ENCODE measurements around the gene ELOVL7.

Gene ELOVL7

DNA sequence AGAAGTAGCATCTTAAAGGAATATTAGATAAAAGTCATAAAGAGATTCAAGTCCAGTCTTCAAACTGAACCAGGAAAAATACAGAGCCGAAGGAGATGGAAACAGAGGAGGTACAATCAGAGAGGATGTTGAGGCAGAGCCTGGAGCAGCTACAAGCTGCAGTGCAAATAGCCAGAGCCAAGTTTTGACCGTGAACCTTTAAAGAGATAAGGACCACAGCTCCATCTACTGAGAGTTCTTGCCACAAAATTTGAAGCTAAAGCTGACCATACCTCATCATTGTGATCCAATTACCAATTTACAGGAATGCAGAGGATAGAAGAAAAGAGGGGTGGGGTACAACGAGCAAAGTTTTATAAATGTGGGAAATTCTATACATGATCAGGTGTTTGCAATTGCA lies 133.7 kb downstream of the ELOVL7 start:
- TF ChIP-seq CTCF (conservative IDR thresholded peaks at IDR 0.05; ENCODE audit: low read depth, low read length): no peak
- no peak overlapping the region for H3K4me3 ChIP-seq (ENCODE audit: low read length)
- no peak for DNase-seq (ENCODE audit: low read depth)

DNA sequence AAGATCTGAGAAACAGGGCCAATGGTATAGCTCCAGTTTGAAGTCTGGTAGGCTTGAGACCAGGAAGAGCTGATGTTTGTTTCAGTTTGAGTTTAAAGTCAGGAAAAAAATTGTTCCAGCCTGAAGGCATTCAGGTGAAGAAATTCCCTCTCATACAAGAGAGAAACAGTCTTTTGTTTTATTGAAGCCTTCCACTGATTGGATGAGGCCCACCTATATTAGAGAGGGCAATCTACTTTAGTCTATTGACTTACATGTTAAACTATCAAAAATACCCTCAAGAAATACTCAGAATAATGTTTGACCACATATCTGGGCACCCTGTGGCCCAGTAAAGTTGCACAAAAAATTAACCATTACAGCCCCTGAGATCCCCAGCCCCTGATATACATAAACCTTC lies 138.9 kb downstream of the ELOVL7 start:
- TF ChIP-seq CTCF (conservative IDR thresholded peaks at IDR 0.05; ENCODE audit: low read depth, low read length): no peak
- DNase-seq (ENCODE audit: low read depth): no peak
- no peak overlapping the region for H3K4me3 ChIP-seq (ENCODE audit: low read length)

DNA sequence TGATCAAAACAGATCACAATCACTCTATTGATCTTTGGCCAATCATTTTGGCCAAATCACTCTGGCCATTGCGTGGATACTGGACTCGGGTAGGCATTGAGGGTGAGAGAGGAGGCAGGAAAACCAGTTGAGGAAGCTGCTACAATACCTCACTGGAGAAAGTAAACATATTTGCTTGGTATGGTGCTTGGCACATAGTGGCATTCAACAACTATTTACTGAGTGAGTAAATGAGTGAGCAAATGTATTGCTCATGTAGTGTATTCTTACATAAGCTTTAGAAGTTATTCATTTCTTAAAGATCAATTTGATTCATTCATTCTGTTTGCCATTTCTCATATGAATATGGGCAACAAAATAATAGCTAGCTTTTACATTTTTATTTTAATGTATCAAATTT lies 140.1 kb downstream of the ELOVL7 start:
- no peak for DNase-seq (ENCODE audit: low read depth)
- TF ChIP-seq CTCF (conservative IDR thresholded peaks at IDR 0.05; ENCODE audit: low read depth, low read length): no peak
- H3K4me3 ChIP-seq (ENCODE audit: low read length): no peak overlapping the region

All from retinal pigment epithelial cell (primary cell).